Kidney (tissue), 14 donors: ENCODE results near the gene KRTAP4-7. TPM values are rescaled to one million over a fixed set of nuclear protein-coding genes. Genes with fewer than 3 reads are reported as not detected.

Experiments used
- DNase-seq, 5 donors: peaks; one replicate each; pipeline ENCODE4 v3.0.0-alpha.2; 2013 to 2020
- FAIRE-seq: peaks from 2 replicates; lab custom pipeline; 2012; peaks lifted over from hg19 to GRCh38; lab: Jason Lieb, UNC
- H3K27ac ChIP-seq, 2 donors: one replicate each; pipeline ENCODE4 v1.7.0; 2013; ENCODE audit warnings: low read depth in 2 of 2, low read length in 2 of 2, inconsistent platforms in 1 of 2
- H3K27me3 ChIP-seq: one replicate; pipeline ENCODE4 v1.7.1; 2013; ENCODE audit warnings: low read length, inconsistent platforms; ENCODE audit not compliant: control insufficient read depth, insufficient read depth
- H3K36me3 ChIP-seq, 3 donors: one replicate each; pipeline versions ENCODE4 v1.7.0 to v1.7.1; 2013; ENCODE audit warnings: low read length in 3 of 3, control low read depth in 1 of 3, inconsistent platforms in 1 of 3; ENCODE audit not compliant: insufficient read depth in 3 of 3, control insufficient read depth in 2 of 3
- H3K4me1 ChIP-seq, 3 donors: one replicate each; pipeline versions ENCODE4 v1.7.0 to v1.7.1; 2013; ENCODE audit warnings: low read length in 3 of 3, inconsistent platforms in 1 of 3, low read depth in 1 of 3; ENCODE audit not compliant: control insufficient read depth in 2 of 3, insufficient read depth in 2 of 3
- H3K4me3 ChIP-seq, 3 donors: one replicate each; pipeline versions ENCODE4 v1.7.0 to v1.8.1; 2013; ENCODE audit warnings: low read length in 3 of 3, control low read depth in 1 of 3, inconsistent platforms in 1 of 3
- H3K9ac ChIP-seq, 3 donors: one replicate each; pipeline versions ENCODE4 v1.7.0 to v1.7.1; 2013; ENCODE audit warnings: low read length in 3 of 3, control low read depth in 1 of 3, inconsistent platforms in 1 of 3
- H3K9me3 ChIP-seq, 3 donors: one replicate each; pipeline versions ENCODE4 v1.7.0 to v1.7.1; 2013; ENCODE audit warnings: low read length in 3 of 3, control low read depth in 1 of 3, inconsistent platforms in 1 of 3; ENCODE audit not compliant: control insufficient read depth in 2 of 3, insufficient read depth in 1 of 3
- CTCF ChIP-seq: IDR thresholded peaks from 3 replicates; pipeline ENCODE4 v1.5.1; 2012; ENCODE audit warnings: mild to moderate bottlenecking, moderate library complexity, borderline replicate concordance; ENCODE audit not compliant: insufficient read depth; ENCODE audit errors: extremely low read depth
- intact Hi-C: fragments of 100-400 bp; cut with DNase I; formaldehyde crosslinking; loops from one replicate; pipeline ENCODE4 v1.11.1; 2022
- polyA plus RNA-seq: library from polyadenylated mRNA; stranded (reverse); fragments of 350-450 nt; fragmentation: Illumina TruSeq; extraction: RNeasy Lipid Tissue Mini Kit (QIAGEN cat#74804); gene quantifications from one replicate; pipeline ENCODE4 v1.2.3, GENCODE V29; 2014; ENCODE audit warnings: low read depth, low replicate concordance; ENCODE audit not compliant: insufficient read depth
- total RNA-seq: library from RNA; stranded (reverse); fragmentation: NEBNext Ultra II Directional; extraction: Animal tissue kit (Norgen Biotek cat#: 25700); gene quantifications from one replicate; pipeline ENCODE4 v1.2.1, GENCODE V29; 2021
- donor health status: control.
- donor health status: control.
- donor health status: control.
- donor health status: control.
- donor health status: control.
- donor health status: DM: yes; HTN: yes; CAD: no.
- donor health status: Normal renal cell carcinoma (clear cell type).

Gene KRTAP4-7
- total and polyA plus RNA-seq, 2 donors from 2014 or later: not detected

GRCh38 chr17:41133880-41134735 lies 50.2 kb downstream of the KRTAP4-7 start:
- no peak overlapping the region for H3K27ac ChIP-seq
- FAIRE-seq: no peak
- intact Hi-C loops: no loop called here
- no peaks in the 10 kb centered on the region for H3K36me3 ChIP-seq
- H3K4me1 ChIP-seq: no peaks in the 10 kb centered on the region
- no peaks in the 10 kb centered on the region for H3K27me3 ChIP-seq
- peaks cover 0 to 2% (median 2%) of the 10 kb centered on the region in 3 donors for H3K9me3 ChIP-seq
- no peak overlapping the region for H3K4me3 ChIP-seq
- no peak for DNase-seq
- no peak overlapping the region for H3K9ac ChIP-seq
- no peak for TF ChIP-seq CTCF

Other genes with a start within 250 kb of the KRTAP4-7 start
Only the 30 nearest of the 38 such genes appear.
- 4.2 TPM for gene KRT23, start 146.5 kb upstream of the KRTAP4-7 start, total RNA-seq
- gene KRT23, start 146.5 kb upstream of the KRTAP4-7 start, polyA plus RNA-seq: 2.2 TPM
- not detected for gene KRT39, start 117.2 kb upstream of the KRTAP4-7 start, total RNA-seq
- not detected for gene KRT39, start 117.2 kb upstream of the KRTAP4-7 start, polyA plus RNA-seq
- not detected for gene KRT40, start 99.8 kb upstream of the KRTAP4-7 start, total RNA-seq
- not detected for gene KRT40, start 99.8 kb upstream of the KRTAP4-7 start, polyA plus RNA-seq
- not detected for gene KRTAP3-3, start 90.0 kb upstream of the KRTAP4-7 start, total RNA-seq
- not detected for gene KRTAP3-3, start 90.0 kb upstream of the KRTAP4-7 start, polyA plus RNA-seq
- not detected for gene KRTAP3-2, start 84.2 kb upstream of the KRTAP4-7 start, total RNA-seq
- gene KRTAP3-2, start 84.2 kb upstream of the KRTAP4-7 start, polyA plus RNA-seq: not detected
- not detected for gene KRTAP3-1, start 75.0 kb upstream of the KRTAP4-7 start, total RNA-seq
- gene KRTAP3-1, start 75.0 kb upstream of the KRTAP4-7 start, polyA plus RNA-seq: not detected
- gene KRTAP1-5, start 56.9 kb upstream of the KRTAP4-7 start, total RNA-seq: not detected
- not detected for gene KRTAP1-5, start 56.9 kb upstream of the KRTAP4-7 start, polyA plus RNA-seq
- not detected for gene KRTAP1-4, start 54.0 kb upstream of the KRTAP4-7 start, total RNA-seq
- gene KRTAP1-4, start 54.0 kb upstream of the KRTAP4-7 start, polyA plus RNA-seq: not detected
- gene KRTAP1-3, start 49.3 kb upstream of the KRTAP4-7 start, total RNA-seq: not detected
- not detected for gene KRTAP1-3, start 49.3 kb upstream of the KRTAP4-7 start, polyA plus RNA-seq
- gene KRTAP1-1, start 42.7 kb upstream of the KRTAP4-7 start, total RNA-seq: not detected
- not detected for gene KRTAP1-1, start 42.7 kb upstream of the KRTAP4-7 start, polyA plus RNA-seq
- gene KRTAP2-1, start 36.8 kb upstream of the KRTAP4-7 start, total RNA-seq: not detected
- gene KRTAP2-1, start 36.8 kb upstream of the KRTAP4-7 start, polyA plus RNA-seq: not detected
- not detected for gene KRTAP2-2, start 28.9 kb upstream of the KRTAP4-7 start, total RNA-seq
- gene KRTAP2-2, start 28.9 kb upstream of the KRTAP4-7 start, polyA plus RNA-seq: not detected
- 0.28 TPM for gene KRTAP2-3, start 24.0 kb upstream of the KRTAP4-7 start, total RNA-seq
- gene KRTAP2-3, start 24.0 kb upstream of the KRTAP4-7 start, polyA plus RNA-seq: not detected
- not detected for gene KRTAP2-4, start 18.3 kb upstream of the KRTAP4-7 start, total RNA-seq
- not detected for gene KRTAP2-4, start 18.3 kb upstream of the KRTAP4-7 start, polyA plus RNA-seq
- gene KRTAP4-8, start 14.0 kb downstream of the KRTAP4-7 start, total RNA-seq: not detected
- gene KRTAP4-8, start 14.0 kb downstream of the KRTAP4-7 start, polyA plus RNA-seq: not detected
- not detected for gene KRTAP4-16, start 18.1 kb downstream of the KRTAP4-7 start, total RNA-seq
- gene KRTAP4-16, start 18.1 kb downstream of the KRTAP4-7 start, polyA plus RNA-seq: not detected
- gene KRTAP4-9, start 21.2 kb downstream of the KRTAP4-7 start, total RNA-seq: not detected
- not detected for gene KRTAP4-9, start 21.2 kb downstream of the KRTAP4-7 start, polyA plus RNA-seq
- not detected for gene KRTAP4-11, start 34.2 kb downstream of the KRTAP4-7 start, total RNA-seq
- gene KRTAP4-11, start 34.2 kb downstream of the KRTAP4-7 start, polyA plus RNA-seq: not detected
- gene KRTAP4-12, start 40.0 kb downstream of the KRTAP4-7 start, total RNA-seq: not detected
- gene KRTAP4-12, start 40.0 kb downstream of the KRTAP4-7 start, polyA plus RNA-seq: not detected
- not detected for gene KRTAP4-6, start 56.4 kb downstream of the KRTAP4-7 start, total RNA-seq
- not detected for gene KRTAP4-6, start 56.4 kb downstream of the KRTAP4-7 start, polyA plus RNA-seq
- gene KRTAP4-5, start 65.7 kb downstream of the KRTAP4-7 start, total RNA-seq: not detected
- gene KRTAP4-5, start 65.7 kb downstream of the KRTAP4-7 start, polyA plus RNA-seq: not detected
- not detected for gene KRTAP4-4, start 76.6 kb downstream of the KRTAP4-7 start, total RNA-seq
- not detected for gene KRTAP4-4, start 76.6 kb downstream of the KRTAP4-7 start, polyA plus RNA-seq
- not detected for gene KRTAP4-3, start 84.1 kb downstream of the KRTAP4-7 start, total RNA-seq
- gene KRTAP4-3, start 84.1 kb downstream of the KRTAP4-7 start, polyA plus RNA-seq: not detected
- not detected for gene KRTAP4-2, start 94.1 kb downstream of the KRTAP4-7 start, total RNA-seq
- not detected for gene KRTAP4-2, start 94.1 kb downstream of the KRTAP4-7 start, polyA plus RNA-seq
- gene KRTAP4-1, start 100.8 kb downstream of the KRTAP4-7 start, total RNA-seq: not detected
- not detected for gene KRTAP4-1, start 100.8 kb downstream of the KRTAP4-7 start, polyA plus RNA-seq
- gene KRTAP9-1, start 105.7 kb downstream of the KRTAP4-7 start, total RNA-seq: not detected
- not detected for gene KRTAP9-1, start 105.7 kb downstream of the KRTAP4-7 start, polyA plus RNA-seq
- gene KRTAP9-2, start 142.5 kb downstream of the KRTAP4-7 start, total RNA-seq: not detected
- gene KRTAP9-2, start 142.5 kb downstream of the KRTAP4-7 start, polyA plus RNA-seq: not detected
- gene KRTAP9-3, start 148.3 kb downstream of the KRTAP4-7 start, total RNA-seq: not detected
- not detected for gene KRTAP9-3, start 148.3 kb downstream of the KRTAP4-7 start, polyA plus RNA-seq
- gene KRTAP9-8, start 153.8 kb downstream of the KRTAP4-7 start, total RNA-seq: not detected
- not detected for gene KRTAP9-8, start 153.8 kb downstream of the KRTAP4-7 start, polyA plus RNA-seq
- not detected for gene KRTAP9-4, start 165.5 kb downstream of the KRTAP4-7 start, total RNA-seq
- gene KRTAP9-4, start 165.5 kb downstream of the KRTAP4-7 start, polyA plus RNA-seq: not detected